Keratinocyte (primary cell): ENCODE results near the gene HPN. TPM values are rescaled to one million over a fixed set of nuclear protein-coding genes. Genes with fewer than 3 reads are reported as not detected.
"Not testable (repeated sequence)": the region's sequence is repeated elsewhere in the genome, so short reads cannot be mapped to it uniquely, and the experiment has no call there.

ENCODE experiments used
- DNase-seq: peaks from one replicate; pipeline ENCODE4 v3.0.0-alpha.2; 2011; ENCODE audit warnings: low read depth, missing footprints, low spot score
- FAIRE-seq: peaks from 2 replicates; lab custom pipeline; 2011; peaks lifted over from hg19 to GRCh38; lab: Jason Lieb, UNC
- H2AFZ ChIP-seq: 2 replicates; pipeline ENCODE4 v1.6.0; 2012; ENCODE audit warnings: low read length, control low read depth, inconsistent platforms; ENCODE audit not compliant: control insufficient read depth
- H3K27ac ChIP-seq: 2 replicates; pipeline ENCODE4 v1.5.1; 2011; ENCODE audit warnings: low read length; ENCODE audit not compliant: control insufficient read depth, insufficient read depth
- H3K27me3 ChIP-seq: 3 replicates; pipeline ENCODE4 v1.6.0; 2011; ENCODE audit warnings: low read length; ENCODE audit not compliant: control insufficient read depth, insufficient read depth; ENCODE audit errors: extremely low read depth
- H3K36me3 ChIP-seq, 2 experiments: 2 replicates in 1 of 2; 3 replicates in 1 of 2; pipeline ENCODE4 v1.5.1; 2011; ENCODE audit warnings: low read length in 2 of 2, mild to moderate bottlenecking in 1 of 2; ENCODE audit not compliant: control insufficient read depth in 2 of 2, insufficient read depth in 2 of 2; ENCODE audit errors: extremely low read depth in 1 of 2
- H3K4me1 ChIP-seq: 3 replicates; pipeline ENCODE4 v1.5.1; 2011; ENCODE audit warnings: low read length; ENCODE audit not compliant: control insufficient read depth, insufficient read depth; ENCODE audit errors: extremely low read depth
- H3K4me2 ChIP-seq: 3 replicates; pipeline ENCODE4 v1.6.0; 2011; ENCODE audit warnings: low read depth, low read length; ENCODE audit not compliant: control insufficient read depth, insufficient read depth; ENCODE audit errors: extremely low read depth
- H3K4me3 ChIP-seq, 3 experiments: fragments of 200-600 bp in 1 of 3; sonication (generic) in 1 of 3; 2 replicates in 2 of 3; 3 replicates in 1 of 3; pipeline ENCODE4 v1.5.1; 2011 to 2016; ENCODE audit warnings: low read length in 3 of 3, mild to moderate bottlenecking in 3 of 3, control low read depth in 2 of 3, inconsistent platforms in 1 of 3, low read depth in 1 of 3, mixed read lengths in 1 of 3, mixed run types in 1 of 3, moderate library complexity in 1 of 3; ENCODE audit not compliant: control insufficient read depth in 2 of 3, insufficient read depth in 2 of 3; ENCODE audit errors: extremely low read depth in 1 of 3
- H3K79me2 ChIP-seq: 2 replicates; pipeline ENCODE4 v1.6.0; 2012; ENCODE audit warnings: low read length; ENCODE audit not compliant: control insufficient read depth, insufficient read depth
- H3K9ac ChIP-seq: 3 replicates; pipeline ENCODE4 v1.6.0; 2011; ENCODE audit warnings: low read length; ENCODE audit not compliant: control insufficient read depth, insufficient read depth; ENCODE audit errors: extremely low read depth
- H3K9me1 ChIP-seq: 3 replicates; pipeline ENCODE4 v1.6.0; 2011; ENCODE audit warnings: low read length; ENCODE audit not compliant: control insufficient read depth, insufficient read depth; ENCODE audit errors: extremely low read depth
- H3K9me3 ChIP-seq: 2 replicates; pipeline ENCODE4 v1.5.1; 2012; ENCODE audit warnings: low read depth, low read length; ENCODE audit not compliant: control insufficient read depth
- H4K20me1 ChIP-seq: 3 replicates; pipeline ENCODE4 v1.6.0; 2011; ENCODE audit warnings: low read length; ENCODE audit not compliant: control insufficient read depth, insufficient read depth; ENCODE audit errors: extremely low read depth
- EZH2 ChIP-seq: IDR thresholded peaks from one replicate; pipeline ENCODE4 v1.6.1; 2012; ENCODE audit warnings: inconsistent platforms, mild to moderate bottlenecking, low read length, moderate library complexity
- dilution Hi-C: fragments of 300-500 bp; cut with MboI; formaldehyde crosslinking; loops from one replicate; pipeline ENCODE4 v1.7.0; 2020; ENCODE audit warnings: low sequenced_read_pairs; ENCODE audit not compliant: extremely low pct_ligation_motif_present
- polyA plus RNA-seq, 5 experiments: library from polyadenylated mRNA; depleted of rRNA in 3 of 5; stranded (reverse) in 3 of 5; stranded (forward) in 1 of 5; unstranded in 1 of 5; fragments of >200 nt; gene quantifications; 1 replicate in 1 of 5; 2 replicates in 3 of 5; 3 replicates in 1 of 5; pipeline versions ENCODE4 v1.2.1 to v1.2.3, GENCODE V29; 2011 to 2012; ENCODE audit warnings: missing spikeins in 2 of 5, low read depth in 1 of 5, low replicate concordance in 1 of 5
- TF ChIP-seq, protein P1 (sequence below), 3 experiments: IDR thresholded peaks in 1 of 3; conservative IDR thresholded peaks in 1 of 3; optimal IDR thresholded peaks in 1 of 3; 2 replicates in 2 of 3; 3 replicates in 1 of 3; pipeline versions ENCODE3 to v1.5.1; 2011; ENCODE audit warnings: low read length in 3 of 3, mild to moderate bottlenecking in 3 of 3, moderate library complexity in 2 of 3, control low read depth in 1 of 3, inconsistent platforms in 1 of 3; ENCODE audit not compliant: insufficient read depth in 2 of 3; ENCODE audit errors: extremely low read depth in 1 of 3

The HPN gene
- polyA plus RNA-seq, 1 donor (not counting 4 experiments of a cell fraction or from before 2014, with no cell fraction given): not detected

- peaks cover 11% of the 10 kb centered on the region for H3K27me3 ChIP-seq
- H3K79me2 ChIP-seq: no peaks in the 10 kb centered on the region
- DNase-seq: no peak
- dilution Hi-C loops: no loop called here
- H3K27ac ChIP-seq: no peak overlapping the region
- H3K9me1 ChIP-seq: no peaks in the 10 kb centered on the region
- TF ChIP-seq, protein P1, sequence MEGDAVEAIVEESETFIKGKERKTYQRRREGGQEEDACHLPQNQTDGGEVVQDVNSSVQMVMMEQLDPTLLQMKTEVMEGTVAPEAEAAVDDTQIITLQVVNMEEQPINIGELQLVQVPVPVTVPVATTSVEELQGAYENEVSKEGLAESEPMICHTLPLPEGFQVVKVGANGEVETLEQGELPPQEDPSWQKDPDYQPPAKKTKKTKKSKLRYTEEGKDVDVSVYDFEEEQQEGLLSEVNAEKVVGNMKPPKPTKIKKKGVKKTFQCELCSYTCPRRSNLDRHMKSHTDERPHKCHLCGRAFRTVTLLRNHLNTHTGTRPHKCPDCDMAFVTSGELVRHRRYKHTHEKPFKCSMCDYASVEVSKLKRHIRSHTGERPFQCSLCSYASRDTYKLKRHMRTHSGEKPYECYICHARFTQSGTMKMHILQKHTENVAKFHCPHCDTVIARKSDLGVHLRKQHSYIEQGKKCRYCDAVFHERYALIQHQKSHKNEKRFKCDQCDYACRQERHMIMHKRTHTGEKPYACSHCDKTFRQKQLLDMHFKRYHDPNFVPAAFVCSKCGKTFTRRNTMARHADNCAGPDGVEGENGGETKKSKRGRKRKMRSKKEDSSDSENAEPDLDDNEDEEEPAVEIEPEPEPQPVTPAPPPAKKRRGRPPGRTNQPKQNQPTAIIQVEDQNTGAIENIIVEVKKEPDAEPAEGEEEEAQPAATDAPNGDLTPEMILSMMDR (optimal IDR thresholded peaks at IDR 0.05 in 1 of 3, IDR thresholded peaks at IDR 0.05 in 1 of 3, conservative IDR thresholded peaks at IDR 0.05 in 1 of 3; ENCODE audit: extremely low read depth in 1 of 3, insufficient read depth in 2 of 3, low read length in 3 of 3): no peak
- no peak for TF ChIP-seq EZH2
- FAIRE-seq: no peak
- no peak overlapping the region for H3K4me3 ChIP-seq
- no peak overlapping the region for H3K4me2 ChIP-seq
- H3K36me3 ChIP-seq: peaks cover 9 to 15% of the 10 kb centered on the region in 2 experiments
- no peak overlapping the region for H3K9ac ChIP-seq
- H4K20me1 ChIP-seq: no peaks in the 10 kb centered on the region
- no peak overlapping the region for H2AFZ ChIP-seq
- peaks cover 3% of the 10 kb centered on the region for H3K4me1 ChIP-seq
- no peaks in the 10 kb centered on the region for H3K9me3 ChIP-seq
Observed at GRCh38 chr19:35027009-35027408, 14.5 kb upstream of the HPN start.

- Histone ChIP-seq H3K36me3 (peaks cover 9 to 13% of the 10 kb centered on the region in 2 experiments), H2AFZ (no peak overlapping the region), H3K79me2 (no peaks in the 10 kb centered on the region), H3K4me3 (no peak overlapping the region), H3K9me1 (no peaks in the 10 kb centered on the region), H3K27me3 (peaks cover 21% of the 10 kb centered on the region), H3K4me1 (peaks cover 3% of the 10 kb centered on the region), H3K9me3 (no peaks in the 10 kb centered on the region), H3K4me2 (no peak overlapping the region), H4K20me1 (no peaks in the 10 kb centered on the region), H3K9ac (no peak overlapping the region), H3K27ac (no peak overlapping the region)
- no peak for FAIRE-seq
- TF ChIP-seq, protein P1 (optimal IDR thresholded peaks at IDR 0.05 in 1 of 3, IDR thresholded peaks at IDR 0.05 in 1 of 3, conservative IDR thresholded peaks at IDR 0.05 in 1 of 3; ENCODE audit: extremely low read depth in 1 of 3, insufficient read depth in 2 of 3, low read length in 3 of 3): no peak
- TF ChIP-seq EZH2: no peak
- dilution Hi-C loops: no loop called here
- DNase-seq: no peak
Observed at GRCh38 chr19:35027851-35028599, 13.5 kb upstream of the HPN start.

DNA sequence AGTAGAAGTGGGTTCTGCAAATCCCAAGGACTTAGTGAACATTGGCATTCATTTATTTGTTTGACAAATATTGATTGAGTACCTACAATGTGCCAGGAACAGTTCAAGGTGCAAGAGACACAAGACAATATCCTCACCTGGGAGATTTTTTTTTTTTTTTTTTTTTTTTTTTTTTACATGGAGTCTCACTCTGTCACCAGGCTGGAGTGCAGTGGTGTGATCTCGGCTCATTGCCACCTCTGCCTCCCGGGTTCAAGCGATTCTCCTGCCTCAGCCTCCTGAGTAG is 13.0 kb upstream of the HPN start:
- H3K4me2 ChIP-seq, H3K9me1 ChIP-seq, FAIRE-seq, H2AFZ ChIP-seq, dilution Hi-C loops, H3K4me3 ChIP-seq, H3K9ac ChIP-seq, H3K27ac ChIP-seq, H4K20me1 ChIP-seq, DNase-seq, H3K9me3 ChIP-seq, H3K4me1 ChIP-seq, H3K79me2 ChIP-seq: not testable (repeated sequence)
- H3K36me3 ChIP-seq: peaks cover 8 to 12% of the 10 kb centered on the region in 2 experiments
- H3K27me3 ChIP-seq: peaks cover 26% of the 10 kb centered on the region

GRCh38 chr19:35029275-35029736 is 12.2 kb upstream of the HPN start:
- DNase-seq, H3K9me1 ChIP-seq, H3K79me2 ChIP-seq, H2AFZ ChIP-seq, H3K9me3 ChIP-seq, H3K4me3 ChIP-seq, H3K27ac ChIP-seq, H4K20me1 ChIP-seq, dilution Hi-C loops, H3K4me2 ChIP-seq, FAIRE-seq, H3K9ac ChIP-seq, H3K4me1 ChIP-seq: not testable (repeated sequence)
- peaks cover 6 to 12% of the 10 kb centered on the region in 2 experiments for H3K36me3 ChIP-seq
- H3K27me3 ChIP-seq: peaks cover 32% of the 10 kb centered on the region
